GM12878 (cell line): Measurements from ENCODE around the gene GCA. TPM values are rescaled to one million over a fixed set of nuclear protein-coding genes. Genes with fewer than 3 reads are reported as not detected.

Experiments used
- ATAC-seq: fragments of 200-7000 bp; cut with Tn5 transposase; 3 replicates; pipeline ENCODE4 v1.9.1; 2020; ENCODE audit warnings: mild to moderate bottlenecking, moderate library complexity
- BruUV-seq: library from RNA; stranded (reverse); fragments of 400-500 nt; replicated peaks from 2 replicates; lab custom pipeline; 2021; lab: Mats Ljungman, UMichigan
- CTCF ChIA-PET: fragments of 300-600 bp; sonication (Branson Sonifier 250); formaldehyde crosslinking; extraction: SDS; loops from one replicate; lab custom pipeline; 2021; ENCODE audit warnings: inconsistent platforms; lab: Yijun Ruan, JAX
- POLR2A ChIA-PET: fragments of 350-600 bp; formaldehyde crosslinking; extraction: SDS; loops from one replicate; lab custom pipeline; 2021; ENCODE audit warnings: inconsistent platforms; lab: Charles Lee
- RAD21 ChIA-PET: fragments of 300-600 bp; sonication (Branson Sonifier 250); formaldehyde crosslinking; loops from one replicate; lab custom pipeline; 2023; ENCODE audit warnings: antibody characterized with exemption; ENCODE audit not compliant: unreplicated experiment; lab: Charles Lee
- SMC1A ChIA-PET: fragments of 300-600 bp; sonication (Branson Sonifier 250); formaldehyde crosslinking; loops from one replicate; lab custom pipeline; 2023; ENCODE audit not compliant: unreplicated experiment, uncharacterized antibody; lab: Charles Lee
- DNase-seq: peaks from one replicate; pipeline ENCODE4 v3.0.0-alpha.2; 2011; ENCODE audit warnings: low read depth, low spot score
- FAIRE-seq: peaks from 3 replicates; lab custom pipeline; 2011; peaks lifted over from hg19 to GRCh38; lab: Jason Lieb, UNC
- H2AFZ ChIP-seq: 2 replicates; pipeline ENCODE4 v1.6.0; 2011; ENCODE audit warnings: low read depth, low read length, control low read depth; ENCODE audit not compliant: control insufficient read depth
- H3K27ac ChIP-seq: 2 replicates; pipeline ENCODE4 v1.5.1; 2011; ENCODE audit warnings: control low read depth; ENCODE audit not compliant: control insufficient read depth, insufficient read depth
- H3K27me3 ChIP-seq, 2 experiments: replicated peaks in 1 of 2; 2 replicates each; pipeline versions ENCODE4 v1.6.0 to v1.6.1; 2011; ENCODE audit warnings: low read length in 1 of 2; ENCODE audit not compliant: control insufficient read depth in 2 of 2, insufficient read depth in 2 of 2
- H3K36me3 ChIP-seq, 2 experiments: 2 replicates each; pipeline ENCODE4 v1.5.1; 2011; ENCODE audit warnings: low read length in 1 of 2; ENCODE audit not compliant: control insufficient read depth in 2 of 2, insufficient read depth in 2 of 2
- H3K4me1 ChIP-seq: 2 replicates; pipeline ENCODE4 v1.6.1; 2011; ENCODE audit warnings: mild to moderate bottlenecking, low read length, moderate library complexity, mixed read lengths; ENCODE audit not compliant: control insufficient read depth, insufficient read depth
- H3K4me2 ChIP-seq: 2 replicates; pipeline ENCODE4 v1.6.0; 2011; ENCODE audit warnings: control low read depth; ENCODE audit not compliant: control insufficient read depth, insufficient read depth
- H3K4me3 ChIP-seq: fragments of 200-600 bp; sonication (generic); 2 replicates; pipeline ENCODE4 v1.5.1; 2016
- H3K79me2 ChIP-seq: 2 replicates; pipeline ENCODE4 v1.6.0; 2011; ENCODE audit warnings: low read length; ENCODE audit not compliant: control insufficient read depth, insufficient read depth
- H3K9ac ChIP-seq: 2 replicates; pipeline ENCODE4 v1.8.0; 2011; ENCODE audit warnings: low read length, control low read depth, mixed read lengths; ENCODE audit not compliant: control insufficient read depth, insufficient read depth
- H3K9me3 ChIP-seq: replicated peaks from 3 replicates; pipeline ENCODE4 v1.5.1; 2011; ENCODE audit warnings: mild to moderate bottlenecking, low read length; ENCODE audit not compliant: control insufficient read depth, insufficient read depth
- H4K20me1 ChIP-seq: 2 replicates; pipeline ENCODE4 v1.6.0; 2011; ENCODE audit not compliant: control insufficient read depth, insufficient read depth
- CBX5 ChIP-seq: sonication (generic); IDR thresholded peaks from 2 replicates; pipeline ENCODE4 v1.6.1; 2016; ENCODE audit warnings: low read depth, moderate library complexity, mild to moderate bottlenecking, inconsistent platforms
- CHD2 ChIP-seq: IDR thresholded peaks from 2 replicates; pipeline ENCODE4 v1.6.1; 2011; ENCODE audit warnings: low read depth, low read length, improper control_type of control experiment, borderline replicate concordance
- CHD4 ChIP-seq: fragments of 200-600 bp; sonication (generic); IDR thresholded peaks from 2 replicates; pipeline ENCODE4 v1.6.1; 2016; ENCODE audit warnings: mild to moderate bottlenecking
- CTCF ChIP-seq, 3 experiments: IDR thresholded peaks in 2 of 3; conservative IDR thresholded peaks in 1 of 3; 2 replicates each; pipeline ENCODE4 v1.5.1; 2011; ENCODE audit warnings: low read depth in 3 of 3, low read length in 3 of 3, mild to moderate bottlenecking in 3 of 3, control low read depth in 2 of 3, moderate library complexity in 2 of 3, inconsistent platforms in 1 of 3, mixed read lengths in 1 of 3; ENCODE audit not compliant: control insufficient read depth in 2 of 3, insufficient read depth in 1 of 3; ENCODE audit errors: extremely low read depth in 1 of 3
- E4F1 ChIP-seq: fragments of 450-650 bp; IDR thresholded peaks from 2 replicates; pipeline ENCODE4 v1.6.1; 2018; ENCODE audit warnings: borderline replicate concordance, mild to moderate bottlenecking; ENCODE audit not compliant: partially characterized antibody
- KLF5 ChIP-seq: fragments of 450-650 bp; IDR thresholded peaks from 2 replicates; pipeline ENCODE4 v1.6.1; 2014; ENCODE audit warnings: mild to moderate bottlenecking; ENCODE audit not compliant: partially characterized antibody
- MAX ChIP-seq: IDR thresholded peaks from 2 replicates; pipeline ENCODE4 v1.6.1; 2012; ENCODE audit warnings: low read depth, low read length, improper control_type of control experiment
- NR2F1 ChIP-seq: fragments of 450-650 bp; conservative IDR thresholded peaks from 2 replicates; pipeline ENCODE4 v1.6.1; 2017; ENCODE audit warnings: mild to moderate bottlenecking
- RAD21 ChIP-seq: IDR thresholded peaks from 2 replicates; pipeline ENCODE4 v1.6.1; 2011; ENCODE audit warnings: mild to moderate bottlenecking, low read depth, low read length, moderate library complexity; ENCODE audit not compliant: insufficient read depth
- RCOR1 ChIP-seq: conservative IDR thresholded peaks from 2 replicates; pipeline ENCODE4 v1.6.1; 2012; ENCODE audit warnings: low read depth, low read length, improper control_type of control experiment
- REST ChIP-seq: IDR thresholded peaks from 2 replicates; pipeline ENCODE4 v1.6.1; 2012; ENCODE audit warnings: mild to moderate bottlenecking, low read depth, low read length
- RFX5 ChIP-seq: IDR thresholded peaks from 2 replicates; pipeline ENCODE4 v1.6.1; 2011; ENCODE audit warnings: low read depth, low read length, improper control_type of control experiment
- SMC3 ChIP-seq: IDR thresholded peaks from 2 replicates; pipeline ENCODE4 v1.6.1; 2011; ENCODE audit warnings: low read length, improper control_type of control experiment, borderline replicate concordance
- SPI1 ChIP-seq: IDR thresholded peaks from 2 replicates; pipeline ENCODE4 v1.6.1; 2011; ENCODE audit warnings: low read depth, mild to moderate bottlenecking, low read length, moderate library complexity, borderline replicate concordance; ENCODE audit not compliant: insufficient read depth
- TARDBP ChIP-seq: IDR thresholded peaks from 2 replicates; pipeline ENCODE4 v1.6.1; 2016; ENCODE audit warnings: borderline replicate concordance
- WGBS: methylation state at CpG from one replicate; pipeline ENCODE4 v1.1.6; 2016; ENCODE audit warnings: low lambda C conversion rate; ENCODE audit not compliant: insufficient replicate concordance, insufficient coverage; ENCODE audit errors: missing lambda C conversion rate; 5-methylcytosine and 5-hydroxymethylcytosine counted together
- in situ Hi-C: fragments of 300-500 bp; cut with MboI; formaldehyde crosslinking; loops from 9 replicates; pipeline ENCODE4 v1.14.3; 2018; ENCODE audit warnings: mixed read lengths
- intact Hi-C: fragments of 100-400 bp; cut with micrococcal nuclease; formaldehyde crosslinking; loops from one replicate; pipeline ENCODE4 v1.14.2; 2022; ENCODE audit not compliant: unreplicated experiment
- polyA plus RNA-seq, 11 experiments: library from polyadenylated mRNA; depleted of rRNA in 4 of 11; unstranded in 6 of 11; stranded (reverse) in 5 of 11; fragments of >200 nt; fragmentation: Nextera tagmentation in 4 of 11; fragmentation: Illumina TruSeq in 1 of 11; extraction: Ambion mirVana in 4 of 11; extraction: Trizol in 1 of 11; gene quantifications; 1 replicate in 1 of 11; 2 replicates in 10 of 11; pipeline versions ENCODE4 v1.2.1 to v1.2.3, GENCODE V29; 2011 to 2016; ENCODE audit warnings: inconsistent platforms in 2 of 11, missing spikeins in 2 of 11, low read depth in 1 of 11
- total RNA-seq, 4 experiments: library from RNA; depleted of rRNA in 3 of 4; stranded (reverse); fragments of >200 nt in 3 of 4; fragmentation: Illumina TruSeq in 1 of 4; extraction: Trizol in 1 of 4; gene quantifications; 2 replicates each; pipeline versions ENCODE4 v1.2.1 to v1.2.3, GENCODE V29; 2013 to 2021

The GCA gene
- total and polyA plus RNA-seq, 10 of the 15 experiments (the other 5 are each of a cell fraction or from before 2014, with no cell fraction given): 20.6 to 81.9 (median 32.0) TPM

GRCh38 chr2:162382278-162382677 is 38.3 kb downstream of the GCA start:
- H3K9me3 ChIP-seq: no peaks in the 10 kb centered on the region
- POLR2A ChIA-PET: no interaction called here
- SMC1A ChIA-PET: interaction anchor here (0.7 to 1.2 kb wide), 3 partner anchors 17 to 29 kb away, joined by 3 read pairs; no protein-coding TSS in a partner anchor
- DNase-seq (no peak), FAIRE-seq (no peak), ATAC-seq (no peak)
- H3K4me1 ChIP-seq: no peaks in the 10 kb centered on the region
- H3K27ac ChIP-seq: no peak overlapping the region
- no peak overlapping the region for H3K4me3 ChIP-seq
- in situ Hi-C loops: no loop called here
- WGBS: 0% methylated on average over 1 of the region's 1 CpG
- no peaks in the 10 kb centered on the region for H3K36me3 ChIP-seq
- no peaks in the 10 kb centered on the region for H3K27me3 ChIP-seq
- H2AFZ ChIP-seq: no peak overlapping the region
- H3K9ac ChIP-seq: no peak overlapping the region
- no peaks in the 10 kb centered on the region for H4K20me1 ChIP-seq
- RAD21 ChIA-PET: no interaction called here
- intact Hi-C loops: no loop called here
- H3K79me2 ChIP-seq: no peaks in the 10 kb centered on the region
- H3K4me2 ChIP-seq: no peak overlapping the region
- no TSS peak for BruUV-seq
- CTCF ChIA-PET: interaction anchor here (0.7 kb wide), 1 partner anchor 413 kb away, joined by 3 read pairs; no protein-coding TSS in a partner anchor
- TF ChIP-seq E4F1 (no peak), NR2F1 (no peak), CHD2 (no peak), MAX (no peak), KLF5 (no peak), TARDBP (no peak), RFX5 (no peak), SPI1 (no peak), RCOR1 (no peak), RAD21 (no peak), REST (no peak), CTCF (IDR thresholded peaks at IDR 0.05 in 2 of 3, conservative IDR thresholded peaks at IDR 0.05 in 1 of 3; ENCODE audit: control insufficient read depth in 2 of 3, extremely low read depth in 1 of 3, insufficient read depth in 1 of 3, low read depth in 3 of 3, low read length in 3 of 3) (no peak), CBX5 (no peak), CHD4 (no peak), SMC3 (no peak)
- TF ChIP-seq, all 136 proteins: peak for 0
